ENCODE measurements around the gene ITPKB. TPM values are rescaled to one million over a fixed set of nuclear protein-coding genes. Genes with fewer than 3 reads are reported as not detected.

Gene ITPKB
- total RNA-seq, 6 experiments from 2014 or later = 1.7 to 3.0 (median 2.2) TPM

GRCh38 chr1:226784081-226785049 lies 45.3 kb upstream of the ITPKB start:
- H3K9me3 Mint-ChIP-seq = no peaks in the 10 kb centered on the region
- H3K4me1 Mint-ChIP-seq (ENCODE audit: low read depth) = peaks cover 4% of the 10 kb centered on the region
- TF ChIP-seq CTCF (IDR thresholded peaks at IDR 0.05) = no peak
- H3K4me3 Mint-ChIP-seq = no peak overlapping the region
- DNase-seq = no peak
- H3K36me3 Mint-ChIP-seq (ENCODE audit: low read depth) = no peaks in the 10 kb centered on the region
- H3K27ac Mint-ChIP-seq = no peak overlapping the region
- H3K27me3 Mint-ChIP-seq (ENCODE audit: insufficient read depth) = peaks cover 42% of the 10 kb centered on the region

GRCh38 chr1:226782845-226783601 lies 43.9 kb upstream of the ITPKB start:
- no peak overlapping the region for H3K4me3 Mint-ChIP-seq
- H3K27ac Mint-ChIP-seq = no peak overlapping the region
- H3K9me3 Mint-ChIP-seq = no peaks in the 10 kb centered on the region
- DNase-seq = no peak
- peaks cover 17% of the 10 kb centered on the region for H3K4me1 Mint-ChIP-seq (ENCODE audit: low read depth)
- peaks cover 39% of the 10 kb centered on the region for H3K27me3 Mint-ChIP-seq (ENCODE audit: insufficient read depth)
- no peak for TF ChIP-seq CTCF (IDR thresholded peaks at IDR 0.05)
- no peaks in the 10 kb centered on the region for H3K36me3 Mint-ChIP-seq (ENCODE audit: low read depth)

- no peak for DNase-seq
- Mint-ChIP-seq H3K27me3 (ENCODE audit: insufficient read depth) (peaks cover 32% of the 10 kb centered on the region; the same call in 1 of the 2 replicates), H3K36me3 (ENCODE audit: low read depth) (no peaks in the 10 kb centered on the region), H3K9me3 (no peaks in the 10 kb centered on the region), H3K4me3 (no peak overlapping the region), H3K4me1 (ENCODE audit: low read depth) (peaks cover 19% of the 10 kb centered on the region), H3K27ac (no peak overlapping the region)
- TF ChIP-seq CTCF (IDR thresholded peaks at IDR 0.05) = no peak
These were observed 43.0 kb upstream of the ITPKB start for GRCh38 chr1:226781937-226782609.

- H3K27ac Mint-ChIP-seq = no peak overlapping the region
- no peaks in the 10 kb centered on the region for H3K9me3 Mint-ChIP-seq
- no peaks in the 10 kb centered on the region for H3K36me3 Mint-ChIP-seq (ENCODE audit: low read depth)
- peaks cover 19% of the 10 kb centered on the region for H3K4me1 Mint-ChIP-seq (ENCODE audit: low read depth)
- TF ChIP-seq CTCF (IDR thresholded peaks at IDR 0.05) = no peak
- H3K27me3 Mint-ChIP-seq (ENCODE audit: insufficient read depth) = peaks cover 29% of the 10 kb centered on the region; the same call in 1 of the 2 replicates
- no peak for DNase-seq
- H3K4me3 Mint-ChIP-seq = no peak overlapping the region
These were observed 40.5 kb upstream of the ITPKB start for GRCh38 chr1:226779561-226779960.

GRCh38 chr1:226778657-226779058 lies 39.6 kb upstream of the ITPKB start:
- peak overlapping the region; percentile 60 for H3K27ac Mint-ChIP-seq
- peaks cover 23% of the 10 kb centered on the region; the same call in 1 of the 2 replicates for H3K27me3 Mint-ChIP-seq (ENCODE audit: insufficient read depth)
- peak overlapping the region; percentile 46 for H3K4me3 Mint-ChIP-seq
- no peaks in the 10 kb centered on the region for H3K9me3 Mint-ChIP-seq
- no peak for TF ChIP-seq CTCF (IDR thresholded peaks at IDR 0.05)
- no peaks in the 10 kb centered on the region for H3K36me3 Mint-ChIP-seq (ENCODE audit: low read depth)
- peaks cover 19% of the 10 kb centered on the region for H3K4me1 Mint-ChIP-seq (ENCODE audit: low read depth)
- DNase-seq = peak; percentile 91
